A549 treated with AZD9567 at 1 μM for 4 hours (cell line): ENCODE results near the gene WEE1. TPM values are rescaled to one million over a fixed set of nuclear protein-coding genes. Genes with fewer than 3 reads are reported as not detected.

Experiments
- total RNA-seq: library from RNA; stranded (reverse); fragments of 200-300 nt; extraction: Qiagen RNA extraction; gene quantifications from 5 replicates; pipeline ENCODE4 v1.2.3, GENCODE V29; 2022; ENCODE audit not compliant: insufficient read depth

WEE1 gene
- total RNA-seq = 17.6 to 29.4 TPM (median 19.2 TPM) in 5 replicates

GRCh38 chr11:9573052-9573774 lies at the start of gene WEE1:
Gene WEE1 (plus strand): TSS chr11:9573670. CDS start chr11:9573934, 264 bp downstream.

Other genes with a start within 250 kb of the WEE1 start
- gene IPO7, start 189.0 kb upstream of the WEE1 start, total RNA-seq = 87.5 to 153 TPM (median 105 TPM) in 5 replicates
- gene ZNF143, start 112.7 kb upstream of the WEE1 start, total RNA-seq = 9.3 to 10.7 TPM (median 10.1 TPM) in 5 replicates
- 26.0 to 31.4 TPM (median 27.7 TPM) in 5 replicates for gene SWAP70, start 90.4 kb downstream of the WEE1 start, total RNA-seq